ENCODE measurements around the gene NNAT.

Gene NNAT

GRCh38 chr20:37522260-37523011 is 1.4 kb downstream of the NNAT start:
- H3K4me3 ChIP-seq (replicated peaks; ENCODE audit: insufficient read depth, low read length) = no peak overlapping the region
- H3K27ac ChIP-seq (replicated peaks) = no peak overlapping the region
- TF ChIP-seq REST (IDR thresholded peaks at IDR 0.05; ENCODE audit: insufficient replicate concordance, low read depth) (no peak), GABPA (IDR thresholded peaks at IDR 0.05; ENCODE audit: low read depth) (no peak), SPI1 (IDR thresholded peaks at IDR 0.05; ENCODE audit: borderline replicate concordance, low read depth) (no peak), CTCF (IDR thresholded peaks at IDR 0.05; ENCODE audit: insufficient read depth, low read length) (no peak)
- DNase-seq (ENCODE audit: low read depth in 1 of 2, low spot score in 1 of 2) = no peak
- no peaks in the 10 kb centered on the region for H3K27me3 ChIP-seq (ENCODE audit: insufficient read depth, poor library complexity, severe bottlenecking)

GRCh38 chr20:37523012-37523391 is 2.0 kb downstream of the NNAT start:
- Histone ChIP-seq H3K27ac (replicated peaks) (no peak overlapping the region), H3K27me3 (ENCODE audit: insufficient read depth, poor library complexity, severe bottlenecking) (no peaks in the 10 kb centered on the region), H3K4me3 (replicated peaks; ENCODE audit: insufficient read depth, low read length) (no peak overlapping the region)
- no peak for DNase-seq (ENCODE audit: low read depth in 1 of 2, low spot score in 1 of 2)
- no peak for TF ChIP-seq POLR2AphosphoS5 (IDR thresholded peaks at IDR 0.05; ENCODE audit: low read depth)
- TF ChIP-seq CTCF (IDR thresholded peaks at IDR 0.05; ENCODE audit: insufficient read depth, low read length) = no peak
- no peak for TF ChIP-seq SPI1 (IDR thresholded peaks at IDR 0.05; ENCODE audit: borderline replicate concordance, low read depth)
- no peak for TF ChIP-seq REST (IDR thresholded peaks at IDR 0.05; ENCODE audit: insufficient replicate concordance, low read depth)
- TF ChIP-seq GABPA (IDR thresholded peaks at IDR 0.05; ENCODE audit: low read depth) = no peak

GRCh38 chr20:37523911-37524700 is 3.1 kb downstream of the NNAT start:
- H3K4me3 ChIP-seq (replicated peaks; ENCODE audit: insufficient read depth, low read length) = no peak overlapping the region
- H3K27me3 ChIP-seq (ENCODE audit: insufficient read depth, poor library complexity, severe bottlenecking) = no peaks in the 10 kb centered on the region
- DNase-seq (ENCODE audit: low read depth in 1 of 2, low spot score in 1 of 2) = no peak
- H3K27ac ChIP-seq (replicated peaks) = no peak overlapping the region
- no peak for TF ChIP-seq REST (IDR thresholded peaks at IDR 0.05; ENCODE audit: insufficient replicate concordance, low read depth)
- no peak for TF ChIP-seq POLR2AphosphoS5 (IDR thresholded peaks at IDR 0.05; ENCODE audit: low read depth)
- TF ChIP-seq CTCF (IDR thresholded peaks at IDR 0.05; ENCODE audit: insufficient read depth, low read length) = no peak
- no peak for TF ChIP-seq SPI1 (IDR thresholded peaks at IDR 0.05; ENCODE audit: borderline replicate concordance, low read depth)
- TF ChIP-seq GABPA (IDR thresholded peaks at IDR 0.05; ENCODE audit: low read depth) = no peak

All from HL-60 (cell line).